ENCODE data around the gene CALML6.

The CALML6 gene

GRCh38 chr1:1914101-1914970 is 724 bp upstream of the CALML6 start:
- H2AFZ ChIP-seq (ENCODE audit: low read length, unreplicated experiment), result no peak overlapping the region
- no peaks in the 10 kb centered on the region for H3K79me2 ChIP-seq (ENCODE audit: control insufficient read depth, insufficient read depth, low read length, unreplicated experiment)
- H3K36me3 ChIP-seq (ENCODE audit: insufficient read depth, low read length), result no peaks in the 10 kb centered on the region
- H3K4me3 ChIP-seq (ENCODE audit: low read depth, low read length), result no peak overlapping the region
- H3K4me1 ChIP-seq (ENCODE audit: control insufficient read depth, insufficient read depth, low read length, unreplicated experiment), result peaks cover 4% of the 10 kb centered on the region
- no peak overlapping the region for H3K27ac ChIP-seq (ENCODE audit: low read depth, low read length)
- peaks cover 6% of the 10 kb centered on the region; the same call in 1 of the 2 replicates for H3K27me3 ChIP-seq (ENCODE audit: insufficient read depth, low read length)

DNA sequence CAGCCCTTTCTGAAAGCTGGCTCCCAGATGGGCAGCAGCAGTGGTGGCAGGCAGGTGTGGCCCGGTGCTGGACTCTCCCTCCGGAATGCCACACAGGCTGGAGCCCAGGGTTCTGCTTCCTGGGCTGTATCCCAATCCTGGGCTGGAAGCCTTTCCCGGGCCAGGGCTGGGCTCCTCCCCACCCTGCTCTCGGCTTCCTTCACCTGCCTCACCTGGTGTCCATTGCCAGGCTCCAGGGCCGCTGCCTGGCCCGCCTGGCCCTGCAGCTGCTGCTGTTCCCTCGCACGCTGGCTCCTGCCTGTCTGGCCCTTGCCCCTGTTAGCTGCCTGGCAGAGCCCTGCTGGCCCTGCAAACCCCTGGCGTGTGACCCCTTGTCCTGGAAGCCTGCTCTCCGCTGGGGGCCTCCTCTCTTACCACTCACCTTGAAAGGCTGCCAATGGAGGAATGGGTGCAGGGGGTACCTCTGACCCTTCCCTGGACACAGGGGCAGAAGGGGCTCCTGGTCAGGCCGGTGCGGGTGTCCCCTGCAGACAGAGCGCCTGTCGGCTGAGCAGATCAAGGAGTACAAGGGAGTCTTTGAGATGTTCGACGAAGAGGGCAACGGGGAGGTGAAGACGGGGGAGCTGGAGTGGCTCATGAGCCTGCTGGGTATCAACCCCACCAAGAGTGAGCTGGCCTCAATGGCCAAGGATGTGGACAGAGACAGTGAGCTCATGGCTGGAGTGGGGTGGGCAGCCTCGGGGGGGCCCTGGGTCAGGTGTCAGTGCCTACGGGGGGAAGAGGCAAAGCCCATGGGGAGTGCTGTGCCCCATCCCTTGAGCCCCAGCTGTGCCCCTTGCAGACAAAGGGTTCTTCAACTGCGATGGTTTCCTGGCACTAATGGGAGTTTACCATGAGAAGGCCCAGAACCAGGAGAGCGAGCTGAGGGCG is 1.1 kb downstream of the CALML6 start:
- peaks cover 4% of the 10 kb centered on the region for H3K4me1 ChIP-seq (ENCODE audit: control insufficient read depth, insufficient read depth, low read length, unreplicated experiment)

DNA sequence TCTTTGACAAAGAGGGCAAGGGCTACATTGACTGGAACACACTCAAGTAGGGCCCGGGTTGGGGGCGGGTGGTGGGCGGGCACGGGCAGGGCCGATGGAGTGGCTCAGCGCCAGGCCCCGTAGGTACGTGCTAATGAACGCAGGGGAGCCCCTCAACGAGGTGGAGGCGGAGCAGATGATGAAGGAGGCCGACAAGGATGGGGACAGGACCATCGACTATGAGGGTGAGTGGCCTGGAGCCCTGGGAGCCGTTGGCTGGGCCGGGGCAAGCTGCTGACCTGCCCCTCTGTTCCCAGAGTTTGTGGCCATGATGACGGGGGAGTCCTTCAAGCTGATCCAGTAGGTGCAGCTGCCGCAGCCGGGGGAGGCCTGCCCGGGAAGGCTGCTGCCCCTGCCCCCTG is 1.8 kb downstream of the CALML6 start:
- Histone ChIP-seq H3K79me2 (ENCODE audit: control insufficient read depth, insufficient read depth, low read length, unreplicated experiment) (no peaks in the 10 kb centered on the region), H3K27ac (ENCODE audit: low read depth, low read length) (no peak overlapping the region), H3K4me1 (ENCODE audit: control insufficient read depth, insufficient read depth, low read length, unreplicated experiment) (peaks cover 4% of the 10 kb centered on the region)

More for the DNA sequence above, 1.1 kb downstream of the CALML6 start:
- Histone ChIP-seq H3K4me3 (ENCODE audit: low read depth, low read length) (no peak overlapping the region), H3K36me3 (ENCODE audit: insufficient read depth, low read length) (no peaks in the 10 kb centered on the region), H3K79me2 (ENCODE audit: control insufficient read depth, insufficient read depth, low read length, unreplicated experiment) (no peaks in the 10 kb centered on the region), H3K27me3 (ENCODE audit: insufficient read depth, low read length) (peaks cover 6% of the 10 kb centered on the region; the same call in 1 of the 2 replicates), H2AFZ (ENCODE audit: low read length, unreplicated experiment) (no peak overlapping the region), H3K27ac (ENCODE audit: low read depth, low read length) (no peak overlapping the region)

GRCh38 chr1:1917304-1917976 is 2.4 kb downstream of the CALML6 start:
- peaks cover 4% of the 10 kb centered on the region for H3K4me1 ChIP-seq (ENCODE audit: control insufficient read depth, insufficient read depth, low read length, unreplicated experiment)
- no peak overlapping the region for H3K4me3 ChIP-seq (ENCODE audit: low read depth, low read length)
- H3K79me2 ChIP-seq (ENCODE audit: control insufficient read depth, insufficient read depth, low read length, unreplicated experiment), result no peaks in the 10 kb centered on the region
- no peaks in the 10 kb centered on the region for H3K36me3 ChIP-seq (ENCODE audit: insufficient read depth, low read length)
- H3K27ac ChIP-seq (ENCODE audit: low read depth, low read length), result no peak overlapping the region
- H3K27me3 ChIP-seq (ENCODE audit: insufficient read depth, low read length), result peaks cover 6% of the 10 kb centered on the region; the same call in 1 of the 2 replicates
- H2AFZ ChIP-seq (ENCODE audit: low read length, unreplicated experiment), result no peak overlapping the region

More for the DNA sequence above, 1.8 kb downstream of the CALML6 start:
- H3K36me3 ChIP-seq (ENCODE audit: insufficient read depth, low read length), result no peaks in the 10 kb centered on the region
- H2AFZ ChIP-seq (ENCODE audit: low read length, unreplicated experiment), result no peak overlapping the region
- H3K27me3 ChIP-seq (ENCODE audit: insufficient read depth, low read length), result peaks cover 6% of the 10 kb centered on the region; the same call in 1 of the 2 replicates
- H3K4me3 ChIP-seq (ENCODE audit: low read depth, low read length), result no peak overlapping the region

GRCh38 chr1:1917995-1918900 is 3.2 kb downstream of the CALML6 start:
- peaks cover 4% of the 10 kb centered on the region for H3K4me1 ChIP-seq (ENCODE audit: control insufficient read depth, insufficient read depth, low read length, unreplicated experiment)
- no peak overlapping the region for H3K27ac ChIP-seq (ENCODE audit: low read depth, low read length)
- H3K79me2 ChIP-seq (ENCODE audit: control insufficient read depth, insufficient read depth, low read length, unreplicated experiment), result no peaks in the 10 kb centered on the region
- H3K4me3 ChIP-seq (ENCODE audit: low read depth, low read length), result peak overlapping the region; percentile 79
- peaks cover 6% of the 10 kb centered on the region; the same call in 1 of the 2 replicates for H3K27me3 ChIP-seq (ENCODE audit: insufficient read depth, low read length)
- H3K36me3 ChIP-seq (ENCODE audit: insufficient read depth, low read length), result no peaks in the 10 kb centered on the region
- H2AFZ ChIP-seq (ENCODE audit: low read length, unreplicated experiment), result no peak overlapping the region

DNA sequence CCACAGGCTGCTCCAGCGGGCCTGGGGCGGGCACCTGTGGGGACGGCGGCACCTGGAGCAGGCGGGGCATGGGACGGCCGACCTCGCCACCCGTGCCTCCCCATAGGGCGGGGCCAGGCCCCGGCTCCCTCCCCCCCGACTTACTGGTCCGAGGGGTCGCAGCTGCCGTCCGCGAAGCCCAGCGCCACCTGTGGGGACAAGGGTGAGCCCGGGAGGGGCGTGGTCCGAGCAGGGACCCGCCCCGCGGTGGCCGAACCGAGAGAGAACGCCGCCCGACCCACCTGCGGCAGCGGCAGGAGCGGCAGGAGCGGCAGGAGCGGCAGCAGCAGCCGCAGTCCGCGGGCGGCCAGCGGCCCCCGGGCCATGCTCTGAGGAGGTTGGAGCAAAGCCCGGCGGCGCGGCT is 3.8 kb downstream of the CALML6 start, which contains the start of gene TMEM52:
TSS of gene TMEM52 (minus strand) at position 379 of the 403 bp plus-strand sequence. CDS start at position 365, 14 bp downstream.
- Histone ChIP-seq H3K27me3 (ENCODE audit: insufficient read depth, low read length) (peaks cover 6% of the 10 kb centered on the region; the same call in 1 of the 2 replicates), H3K79me2 (ENCODE audit: control insufficient read depth, insufficient read depth, low read length, unreplicated experiment) (no peaks in the 10 kb centered on the region), H3K4me3 (ENCODE audit: low read depth, low read length) (peak within 1 kb of the TSS; percentile 79), H3K27ac (ENCODE audit: low read depth, low read length) (no peak within 1 kb of the TSS), H2AFZ (ENCODE audit: low read length, unreplicated experiment) (peak within 1 kb of the TSS; percentile 81), H3K36me3 (ENCODE audit: insufficient read depth, low read length) (no peaks in the 10 kb centered on the region), H3K4me1 (ENCODE audit: control insufficient read depth, insufficient read depth, low read length, unreplicated experiment) (peaks cover 4% of the 10 kb centered on the region)

DNA sequence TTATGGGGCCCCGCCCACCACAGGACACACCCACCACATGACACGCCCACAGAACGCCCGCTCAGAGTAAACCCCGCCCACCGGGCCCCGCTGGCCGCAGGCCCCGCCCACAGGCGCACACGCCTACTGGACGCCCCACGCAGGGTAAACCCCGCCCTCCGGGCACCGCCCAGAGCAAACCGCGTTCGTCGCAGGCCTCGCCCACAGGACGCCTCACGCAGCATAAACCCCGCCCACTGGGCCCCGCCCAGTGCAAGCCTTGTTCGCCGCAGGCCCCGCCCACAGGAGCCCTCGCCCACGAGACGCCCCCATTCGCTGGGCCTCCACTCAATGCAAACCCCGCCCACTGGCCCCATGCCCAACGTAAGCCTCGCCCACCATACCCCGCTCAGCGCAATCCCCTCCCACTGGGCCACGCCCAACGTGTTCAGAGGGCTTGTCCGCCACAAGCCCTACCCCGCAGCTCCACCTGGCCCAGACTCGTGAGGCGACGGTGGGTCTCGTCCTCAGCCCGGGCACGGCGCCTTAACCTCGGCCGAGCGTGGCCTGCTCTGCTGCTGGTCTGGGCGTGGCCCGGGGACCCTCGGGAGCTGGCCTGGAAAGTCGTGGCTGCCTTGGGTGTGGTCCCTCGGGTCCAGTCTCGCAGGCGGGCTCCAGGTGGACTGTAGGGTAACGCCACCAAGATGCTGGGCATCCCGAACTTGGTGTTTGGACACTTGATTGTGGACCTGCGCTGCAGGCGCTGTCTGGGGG is 4.4 kb downstream of the CALML6 start:
- H3K27me3 ChIP-seq (ENCODE audit: insufficient read depth, low read length), result peaks cover 6% of the 10 kb centered on the region; the same call in 1 of the 2 replicates
- H3K27ac ChIP-seq (ENCODE audit: low read depth, low read length), result no peak overlapping the region
- no peaks in the 10 kb centered on the region for H3K36me3 ChIP-seq (ENCODE audit: insufficient read depth, low read length)
- peaks cover 4% of the 10 kb centered on the region for H3K4me1 ChIP-seq (ENCODE audit: control insufficient read depth, insufficient read depth, low read length, unreplicated experiment)
- H3K79me2 ChIP-seq (ENCODE audit: control insufficient read depth, insufficient read depth, low read length, unreplicated experiment), result no peaks in the 10 kb centered on the region
- peak overlapping the region; percentile 79 for H3K4me3 ChIP-seq (ENCODE audit: low read depth, low read length)
- peak overlapping the region; percentile 81 for H2AFZ ChIP-seq (ENCODE audit: low read length, unreplicated experiment)

GRCh38 chr1:1920057-1920607 is 5.1 kb downstream of the CALML6 start:
- no peak overlapping the region for H3K4me3 ChIP-seq (ENCODE audit: low read depth, low read length)
- H3K27me3 ChIP-seq (ENCODE audit: insufficient read depth, low read length), result peaks cover 6% of the 10 kb centered on the region; the same call in 1 of the 2 replicates
- H3K27ac ChIP-seq (ENCODE audit: low read depth, low read length), result no peak overlapping the region
- no peak overlapping the region for H2AFZ ChIP-seq (ENCODE audit: low read length, unreplicated experiment)
- H3K4me1 ChIP-seq (ENCODE audit: control insufficient read depth, insufficient read depth, low read length, unreplicated experiment), result peaks cover 4% of the 10 kb centered on the region
- no peaks in the 10 kb centered on the region for H3K36me3 ChIP-seq (ENCODE audit: insufficient read depth, low read length)
- H3K79me2 ChIP-seq (ENCODE audit: control insufficient read depth, insufficient read depth, low read length, unreplicated experiment), result no peaks in the 10 kb centered on the region
